Body of pancreas (tissue), 4 donors: ENCODE data around the gene RESF1.

Experiments
- POLR2A ChIP-seq, 3 donors: fragments of 450-650 bp; IDR thresholded peaks; one replicate each; pipeline ENCODE4 v1.6.1; 2016; ENCODE audit warnings: antibody characterized with exemption in 3 of 3, mild to moderate bottlenecking in 2 of 3
- TF ChIP-seq, protein P1 (sequence below), 7 experiments: fragments of 450-650 bp in 4 of 7; fragments of 200-600 bp in 3 of 7; sonication (generic) in 3 of 7; IDR thresholded peaks; one replicate each; pipeline ENCODE4 v1.5.1; 2016 to 2019; ENCODE audit warnings: antibody characterized with exemption in 7 of 7

DNA sequence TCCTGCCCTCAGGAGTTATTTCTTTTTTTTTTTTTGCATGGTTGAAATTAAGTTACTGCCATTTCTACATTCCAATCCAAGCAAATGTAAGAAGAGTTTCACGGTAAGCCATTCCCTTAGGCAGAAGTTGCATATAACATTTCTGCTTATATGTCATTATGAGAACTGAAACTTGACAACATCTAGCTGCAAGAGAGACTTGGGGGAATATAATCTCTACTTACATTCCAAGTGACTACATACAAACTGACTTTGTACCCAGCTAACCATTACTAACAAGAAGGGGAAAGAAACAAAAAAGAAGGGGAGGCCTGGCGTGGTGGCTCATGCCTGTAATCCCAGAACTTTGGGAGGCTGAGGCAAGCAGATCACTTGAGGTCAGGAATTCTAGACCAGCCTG, 7.3 kb upstream of the RESF1 start:
- TF ChIP-seq, protein P1, sequence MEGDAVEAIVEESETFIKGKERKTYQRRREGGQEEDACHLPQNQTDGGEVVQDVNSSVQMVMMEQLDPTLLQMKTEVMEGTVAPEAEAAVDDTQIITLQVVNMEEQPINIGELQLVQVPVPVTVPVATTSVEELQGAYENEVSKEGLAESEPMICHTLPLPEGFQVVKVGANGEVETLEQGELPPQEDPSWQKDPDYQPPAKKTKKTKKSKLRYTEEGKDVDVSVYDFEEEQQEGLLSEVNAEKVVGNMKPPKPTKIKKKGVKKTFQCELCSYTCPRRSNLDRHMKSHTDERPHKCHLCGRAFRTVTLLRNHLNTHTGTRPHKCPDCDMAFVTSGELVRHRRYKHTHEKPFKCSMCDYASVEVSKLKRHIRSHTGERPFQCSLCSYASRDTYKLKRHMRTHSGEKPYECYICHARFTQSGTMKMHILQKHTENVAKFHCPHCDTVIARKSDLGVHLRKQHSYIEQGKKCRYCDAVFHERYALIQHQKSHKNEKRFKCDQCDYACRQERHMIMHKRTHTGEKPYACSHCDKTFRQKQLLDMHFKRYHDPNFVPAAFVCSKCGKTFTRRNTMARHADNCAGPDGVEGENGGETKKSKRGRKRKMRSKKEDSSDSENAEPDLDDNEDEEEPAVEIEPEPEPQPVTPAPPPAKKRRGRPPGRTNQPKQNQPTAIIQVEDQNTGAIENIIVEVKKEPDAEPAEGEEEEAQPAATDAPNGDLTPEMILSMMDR (IDR thresholded peaks at IDR 0.05) = no peak
- TF ChIP-seq POLR2A (IDR thresholded peaks at IDR 0.05) = no peak
